Right lobe of liver (tissue), 4 donors: ENCODE results near the gene SLC6A11.

ENCODE experiments used
- POLR2A ChIP-seq: fragments of 450-650 bp; IDR thresholded peaks from one replicate; pipeline ENCODE4 v1.6.1; 2017; ENCODE audit warnings: antibody characterized with exemption, mild to moderate bottlenecking
- TF ChIP-seq, protein P1 (sequence below), 4 donors: fragments of 200-600 bp in 3 of 4; fragments of 450-650 bp in 1 of 4; IDR thresholded peaks; one replicate each; pipeline versions ENCODE4 v1.5.1 to v1.8.0; 2016 to 2022; ENCODE audit warnings: antibody characterized with exemption in 4 of 4, mild to moderate bottlenecking in 2 of 4
- donor health status: DM: no; HTN: no; CAD: no.
- donor health status: DM: no; HTN: no; CAD: no.
- donor health status: DM: no; HTN: yes; CAD: no.

DNA sequence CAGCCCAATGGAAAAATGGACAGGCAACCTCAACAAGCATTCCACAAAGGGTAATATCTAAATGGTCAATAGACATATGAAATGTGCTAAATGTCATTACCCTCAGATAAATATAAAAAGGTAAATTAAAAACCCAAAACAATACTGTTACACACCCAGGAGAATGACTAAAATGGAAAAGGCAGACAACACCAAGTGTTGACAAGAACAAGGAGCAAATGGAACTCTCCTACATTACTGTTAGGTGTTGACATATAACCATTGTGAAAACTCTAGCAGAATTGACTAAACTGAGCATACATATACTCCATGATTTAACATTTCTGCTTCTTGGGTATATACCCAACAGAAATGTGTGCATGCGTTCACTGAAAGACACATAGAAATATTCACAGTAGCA, 25.3 kb upstream of the SLC6A11 start:
- TF ChIP-seq POLR2A, result no peak
- TF ChIP-seq, protein P1, sequence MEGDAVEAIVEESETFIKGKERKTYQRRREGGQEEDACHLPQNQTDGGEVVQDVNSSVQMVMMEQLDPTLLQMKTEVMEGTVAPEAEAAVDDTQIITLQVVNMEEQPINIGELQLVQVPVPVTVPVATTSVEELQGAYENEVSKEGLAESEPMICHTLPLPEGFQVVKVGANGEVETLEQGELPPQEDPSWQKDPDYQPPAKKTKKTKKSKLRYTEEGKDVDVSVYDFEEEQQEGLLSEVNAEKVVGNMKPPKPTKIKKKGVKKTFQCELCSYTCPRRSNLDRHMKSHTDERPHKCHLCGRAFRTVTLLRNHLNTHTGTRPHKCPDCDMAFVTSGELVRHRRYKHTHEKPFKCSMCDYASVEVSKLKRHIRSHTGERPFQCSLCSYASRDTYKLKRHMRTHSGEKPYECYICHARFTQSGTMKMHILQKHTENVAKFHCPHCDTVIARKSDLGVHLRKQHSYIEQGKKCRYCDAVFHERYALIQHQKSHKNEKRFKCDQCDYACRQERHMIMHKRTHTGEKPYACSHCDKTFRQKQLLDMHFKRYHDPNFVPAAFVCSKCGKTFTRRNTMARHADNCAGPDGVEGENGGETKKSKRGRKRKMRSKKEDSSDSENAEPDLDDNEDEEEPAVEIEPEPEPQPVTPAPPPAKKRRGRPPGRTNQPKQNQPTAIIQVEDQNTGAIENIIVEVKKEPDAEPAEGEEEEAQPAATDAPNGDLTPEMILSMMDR (IDR thresholded peaks at IDR 0.05), result no peak
